SW 1271 (cell line): ENCODE results near the gene ZNG1B.
"Not testable (repeated sequence)": the region's sequence is repeated elsewhere in the genome, so short reads cannot be mapped to it uniquely, and the experiment has no call there.

Experiments
- DNase-seq, 2 experiments: peaks; one replicate each; lab custom pipeline; 2025; lab: John Stamatoyannopoulos, UW

The ZNG1B gene

GRCh38 chr2:113437508-113438465 lies at the start of gene ZNG1B:
TSS of gene ZNG1B (plus strand) at chr2:113437691. CDS start at chr2:113437869, 178 bp downstream.
- DNase-seq: not testable (repeated sequence)

DNA sequence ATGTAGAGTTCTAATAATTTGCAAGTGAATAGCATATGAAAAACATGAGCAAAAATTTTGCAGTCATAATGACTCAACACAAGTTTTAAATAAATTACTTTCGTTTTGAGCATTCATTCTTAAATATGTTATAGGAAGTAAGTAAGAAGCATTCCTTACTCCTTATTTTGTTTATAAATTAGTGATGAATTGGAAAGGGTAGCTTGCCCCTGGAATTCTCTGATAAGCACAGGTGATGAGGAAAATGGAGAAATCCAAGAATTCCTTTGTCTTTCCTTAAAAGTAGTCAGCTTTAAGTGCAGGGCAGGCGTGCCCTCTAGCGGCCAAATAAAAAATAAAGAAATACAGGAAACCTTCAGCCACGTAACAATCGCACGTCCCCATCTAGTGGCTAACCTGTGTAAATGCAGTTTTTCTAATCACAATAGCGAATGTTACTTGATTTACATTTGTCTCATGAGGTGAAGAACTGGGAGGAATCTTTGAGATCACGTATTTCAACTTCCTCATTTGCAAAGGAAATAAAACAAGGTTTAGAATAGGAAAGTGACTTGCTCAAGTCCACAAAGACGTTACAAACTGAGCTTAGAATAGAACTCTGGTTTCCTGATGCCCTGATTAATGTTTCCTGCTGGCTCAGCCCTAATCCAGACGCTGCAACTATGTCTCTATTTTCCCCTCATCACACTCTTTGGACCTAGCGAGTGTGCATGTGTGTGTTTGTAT lies 47.2 kb upstream of the ZNG1B start:
- no peak for DNase-seq

DNA sequence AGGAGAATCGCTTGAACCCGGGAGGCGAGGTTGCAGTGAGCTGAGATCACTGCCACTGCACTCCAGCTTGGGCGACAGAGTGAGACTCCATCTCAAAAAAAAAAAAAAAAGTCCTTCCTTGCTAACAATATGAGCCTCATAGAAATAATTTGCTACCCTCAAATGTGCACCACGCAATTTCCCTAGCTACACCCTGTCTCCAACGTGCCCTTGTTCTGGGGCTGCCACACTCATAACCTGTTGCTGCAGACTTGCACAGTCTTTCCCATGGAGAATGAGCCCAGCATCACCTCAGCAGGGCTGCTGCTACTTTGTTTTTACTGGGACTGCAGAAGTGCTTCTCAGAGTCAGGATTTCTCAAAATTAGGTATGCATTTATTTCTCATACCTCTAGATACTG lies 46.4 kb upstream of the ZNG1B start:
- no peak for DNase-seq

DNA sequence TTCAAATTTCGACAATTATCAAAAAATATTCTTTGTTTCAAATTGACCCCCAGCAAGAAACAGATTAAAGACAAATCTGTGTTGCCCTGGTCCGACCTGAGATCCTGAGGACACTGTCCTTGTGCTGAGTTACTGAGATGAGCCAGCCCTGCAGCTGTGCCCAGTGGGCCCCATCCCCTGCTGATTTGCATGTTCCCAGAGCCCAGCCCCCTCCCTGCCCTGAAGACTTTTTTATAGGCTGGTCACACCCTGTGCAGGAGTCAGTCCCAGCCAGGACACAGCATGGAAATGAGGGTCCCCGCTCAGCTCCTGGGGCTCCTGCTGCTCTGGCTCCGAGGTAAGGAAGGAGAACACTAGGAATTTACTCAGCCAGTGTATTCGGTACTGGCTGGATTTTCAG lies 31.4 kb upstream of the ZNG1B start:
- DNase-seq: no peak

DNA sequence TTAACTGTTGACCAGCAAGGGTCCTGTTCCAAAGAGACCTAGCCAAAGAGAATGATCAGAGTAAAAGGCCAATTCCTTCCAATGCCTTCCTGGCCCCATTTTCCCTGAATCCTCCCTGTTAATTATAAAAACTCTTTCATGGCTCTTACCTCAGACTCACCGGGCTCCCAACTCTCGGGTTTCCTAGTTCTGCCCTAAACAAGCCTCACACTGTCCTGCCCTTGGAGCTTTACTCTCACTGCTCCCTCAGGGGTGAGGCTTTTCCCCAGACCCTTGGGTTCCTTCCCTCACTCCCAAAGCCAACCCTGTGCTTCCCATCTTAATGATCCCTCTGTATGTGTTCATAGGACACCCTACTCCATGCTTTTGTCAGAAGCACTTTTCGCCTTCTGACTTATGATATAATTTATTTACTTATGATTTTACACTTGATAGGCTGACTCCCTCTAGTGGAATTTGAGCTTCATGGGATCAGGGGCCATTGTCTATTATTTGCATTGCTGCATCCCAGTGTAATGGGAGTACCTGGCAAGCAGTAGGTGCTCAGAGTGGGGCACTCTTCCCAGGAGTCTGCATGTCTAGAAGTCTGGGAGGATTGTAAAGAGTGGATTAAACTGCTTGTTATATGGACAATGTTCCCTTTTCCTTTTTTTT lies 29.9 kb upstream of the ZNG1B start:
- DNase-seq: no peak

DNA sequence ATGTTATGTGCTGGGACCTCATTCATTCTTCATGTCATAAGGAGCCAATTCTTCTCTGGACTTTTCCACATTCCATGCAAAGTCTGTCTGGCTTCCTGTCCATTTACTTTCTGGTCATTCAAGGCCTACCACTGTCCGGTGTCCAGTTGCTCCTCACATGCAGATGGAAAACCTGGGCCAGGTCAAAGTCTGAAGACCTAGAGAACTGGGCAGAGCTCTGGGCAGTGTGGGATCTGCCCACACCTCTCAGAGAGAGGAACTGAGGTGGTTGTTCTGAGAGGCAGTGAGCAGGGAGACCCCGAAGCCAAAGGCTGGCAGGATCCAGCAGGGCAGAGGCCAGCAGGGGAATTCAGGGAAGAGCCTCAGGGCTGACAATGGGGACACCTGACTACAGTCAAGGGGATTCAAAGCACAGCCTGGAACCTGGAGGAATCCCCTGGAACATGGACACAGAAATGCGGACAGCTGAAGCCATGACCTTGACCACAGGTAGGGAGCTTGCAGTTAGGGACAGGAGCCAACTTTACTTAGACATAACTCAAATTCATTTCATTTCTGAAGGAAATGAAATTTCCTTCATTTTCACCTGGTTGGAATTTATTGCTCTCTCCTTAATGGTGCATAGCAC lies 25.7 kb upstream of the ZNG1B start:
- not testable (repeated sequence) for DNase-seq

- DNase-seq: not testable (repeated sequence)
Measured at GRCh38 chr2:113412774-113413173, 24.7 kb upstream of the ZNG1B start.

DNA sequence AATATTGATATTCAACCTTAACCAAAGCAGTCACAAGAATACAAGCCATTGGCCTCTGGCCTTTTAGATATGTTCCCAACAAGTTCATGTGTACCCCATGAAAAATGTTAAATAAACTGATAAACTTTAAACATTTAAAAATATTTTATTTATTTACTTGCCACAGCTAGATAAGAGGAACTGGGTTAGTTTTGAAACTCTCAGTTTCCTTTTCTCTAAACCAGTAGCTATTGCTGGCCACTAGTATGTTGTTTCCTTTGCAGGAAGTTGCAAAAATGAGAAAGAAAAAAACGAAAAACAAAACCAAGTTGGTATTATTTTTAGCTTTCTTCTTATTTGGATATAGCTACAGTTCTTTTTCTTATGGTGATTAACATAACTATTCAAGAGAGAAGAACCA lies 5.7 kb upstream of the ZNG1B start:
- DNase-seq: not testable (repeated sequence)

- DNase-seq: not testable (repeated sequence)
Measured at GRCh38 chr2:113433468-113433867, 4.0 kb upstream of the ZNG1B start.

DNA sequence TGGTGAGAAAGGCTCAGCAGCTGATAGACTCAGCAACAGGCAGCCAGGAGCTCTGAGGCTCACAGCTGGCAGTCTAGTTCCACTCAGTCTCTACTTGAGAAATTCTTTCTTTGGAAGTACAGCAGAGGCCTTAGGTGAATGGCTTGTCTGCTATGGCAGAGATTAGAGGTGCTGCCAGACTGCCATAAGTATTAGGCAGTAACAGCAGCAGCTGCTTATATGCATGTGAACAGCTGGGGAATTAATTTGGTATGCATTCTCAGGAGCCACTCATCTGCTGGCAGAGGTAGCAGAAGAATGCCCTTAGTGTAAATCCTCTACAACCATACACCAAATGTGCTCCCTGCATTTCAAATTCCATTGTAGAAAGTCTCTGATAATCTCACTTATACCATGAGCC lies 28.3 kb downstream of the ZNG1B start:
- DNase-seq: not testable (repeated sequence)

DNA sequence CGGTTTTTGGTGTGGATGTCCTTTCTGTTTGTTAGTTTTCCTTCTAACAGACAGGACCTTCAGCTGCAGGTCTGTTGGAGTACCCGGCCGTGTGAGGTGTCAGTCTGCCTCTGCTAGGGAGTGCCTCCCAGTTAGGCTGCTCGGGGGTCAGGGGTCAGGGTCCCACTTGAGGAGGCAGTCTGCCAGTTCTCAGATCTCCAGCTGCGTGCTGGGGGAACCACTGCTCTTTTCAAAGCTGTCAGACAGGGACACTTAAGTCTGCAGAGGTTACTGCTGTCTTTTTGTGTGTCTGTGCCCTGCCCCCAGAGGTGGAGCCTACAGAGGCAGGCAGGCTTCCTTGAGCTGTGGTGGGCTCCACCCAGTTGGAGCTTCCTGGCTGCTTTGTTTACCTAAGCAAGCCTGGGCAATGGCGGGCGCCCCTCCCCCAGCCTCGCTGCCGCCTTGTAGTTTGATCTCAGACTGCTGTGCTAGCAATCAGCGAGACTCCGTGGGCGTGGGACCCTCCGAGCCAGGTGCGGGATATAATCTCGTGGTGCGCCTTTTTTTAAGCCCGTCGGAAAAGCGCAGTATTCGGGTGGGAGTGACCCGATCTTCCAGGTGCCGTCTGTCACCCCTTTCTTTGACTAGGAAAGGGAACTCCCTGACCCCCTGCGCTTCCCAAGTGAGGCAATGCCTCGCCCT lies 39.3 kb downstream of the ZNG1B start:
- not testable (repeated sequence) for DNase-seq

DNA sequence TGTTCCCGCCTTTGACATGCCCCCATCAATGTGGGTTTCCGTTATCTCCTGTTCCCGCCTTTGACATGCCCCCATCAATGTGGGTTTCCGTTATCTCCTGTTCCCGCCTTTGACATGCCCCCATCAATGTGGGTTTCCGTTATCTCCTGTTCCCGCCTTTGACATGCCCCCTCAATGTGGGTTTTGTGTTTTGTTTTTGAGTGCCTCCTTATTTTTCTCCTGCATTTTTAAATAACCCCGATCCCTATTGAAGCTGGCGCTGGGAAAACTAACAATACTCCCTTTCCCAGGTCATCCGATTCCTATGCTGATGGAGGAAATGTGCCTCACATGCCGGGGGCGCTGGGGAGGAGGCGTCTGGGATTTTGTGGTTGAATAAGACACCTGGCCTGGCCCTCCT lies 59.0 kb downstream of the ZNG1B start:
- not testable (repeated sequence) for DNase-seq

- not testable (repeated sequence) for DNase-seq
Measured at GRCh38 chr2:113498365-113498764, 60.9 kb downstream of the ZNG1B start, which contains the start of gene FOXD4L1. TSS of gene FOXD4L1 (plus strand) at chr2:113498665. CDS start at chr2:113499257, 592 bp downstream.

GRCh38 chr2:113499019-113499885 lies 61.8 kb downstream of the ZNG1B start:
- not testable (repeated sequence) for DNase-seq

GRCh38 chr2:113499886-113500722 lies 62.6 kb downstream of the ZNG1B start:
- DNase-seq: not testable (repeated sequence)

DNA sequence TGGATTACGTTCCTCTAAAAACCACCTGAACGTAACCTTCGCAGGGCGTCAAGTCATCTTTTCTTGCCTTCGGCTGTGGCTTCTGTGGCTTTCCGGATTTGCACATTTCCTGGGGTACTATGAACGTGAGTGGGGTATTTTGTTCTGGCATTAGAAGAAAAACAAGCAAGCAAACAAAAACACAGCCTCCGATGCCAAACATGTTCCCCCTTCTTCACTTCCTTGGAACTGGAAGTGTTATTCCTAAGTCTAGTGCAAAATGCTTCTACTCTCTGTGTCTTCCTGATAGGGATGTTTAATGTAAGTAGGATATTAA lies 63.2 kb downstream of the ZNG1B start:
- not testable (repeated sequence) for DNase-seq

DNA sequence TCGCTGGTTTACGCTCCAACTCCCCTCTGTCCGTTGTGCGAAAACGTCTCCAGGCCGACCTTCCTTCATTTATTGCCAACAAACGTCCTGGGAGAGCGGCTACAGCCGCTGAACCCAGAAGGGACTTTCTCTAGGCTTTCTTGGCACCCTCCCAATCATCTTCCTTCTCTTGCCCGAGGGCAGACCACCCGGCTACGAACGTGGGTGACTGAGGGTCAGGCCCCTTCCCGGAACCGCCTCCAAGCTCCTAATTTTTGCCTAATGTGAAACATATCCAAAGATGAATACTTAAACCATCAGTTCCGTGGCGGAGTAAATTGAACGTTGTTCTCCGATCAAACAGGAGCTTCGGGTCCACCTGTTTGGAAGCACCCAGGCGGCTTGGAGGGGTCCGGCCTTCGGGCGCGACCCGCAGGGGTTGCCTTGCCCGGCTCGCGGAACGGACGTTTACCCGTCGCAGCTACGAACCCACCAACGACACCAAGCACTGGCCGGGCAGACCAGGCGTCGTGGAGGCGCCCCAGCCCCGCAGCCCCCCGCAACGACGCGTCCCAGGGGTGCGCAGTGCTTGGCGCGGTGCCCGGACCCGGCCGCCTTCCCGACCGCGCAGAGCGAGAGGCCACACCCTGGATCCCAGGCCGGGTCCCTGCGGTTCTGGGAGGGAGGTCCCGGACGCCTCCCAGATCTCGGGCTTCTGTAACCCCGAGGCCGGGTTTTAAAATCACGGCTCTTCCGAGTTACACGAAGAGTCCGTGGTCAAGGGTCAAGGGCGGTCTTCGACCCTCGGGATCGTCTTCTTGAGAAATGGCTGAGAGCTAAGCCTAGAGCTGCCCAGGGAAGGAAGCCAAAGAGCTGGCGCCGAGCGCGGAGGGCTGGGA lies 65.0 kb downstream of the ZNG1B start:
- not testable (repeated sequence) for DNase-seq
